ENCODE measurements around the gene CYP4F11. TPM values are rescaled to one million over a fixed set of nuclear protein-coding genes. Genes with fewer than 3 reads are reported as not detected.
"Not testable (repeated sequence)": the region's sequence is repeated elsewhere in the genome, so short reads cannot be mapped to it uniquely, and the experiment has no call there.

Gene CYP4F11
- polyA plus RNA-seq, 1 donor: 0.42 TPM

- DNase-seq: not testable (repeated sequence)
Observed at GRCh38 chr19:15883329-15883728, 51.0 kb downstream of the CYP4F11 start.

- DNase-seq: no peak
Observed at GRCh38 chr19:15874821-15875474, 59.4 kb downstream of the CYP4F11 start.

- not testable (repeated sequence) for DNase-seq
Observed at GRCh38 chr19:15873771-15874170, 60.6 kb downstream of the CYP4F11 start.

- no peak for DNase-seq
Observed at GRCh38 chr19:15871570-15871969, 62.8 kb downstream of the CYP4F11 start.

GRCh38 chr19:15869873-15870272 is 64.5 kb downstream of the CYP4F11 start:
- no peak for DNase-seq

- DNase-seq: peak; percentile 12
Observed at GRCh38 chr19:15869109-15869555, 65.2 kb downstream of the CYP4F11 start.

- no peak for DNase-seq
Observed at GRCh38 chr19:15866636-15867035, 67.7 kb downstream of the CYP4F11 start.

GRCh38 chr19:15864824-15865223 is 69.5 kb downstream of the CYP4F11 start:
- no peak for DNase-seq

GRCh38 chr19:15863272-15863671 is 71.1 kb downstream of the CYP4F11 start:
- no peak for DNase-seq

GRCh38 chr19:15862444-15862843 is 71.9 kb downstream of the CYP4F11 start:
- no peak for DNase-seq

Other genes starting within 250 kb of the CYP4F11 start
- gene OR10H2, start 206.5 kb downstream of the CYP4F11 start, polyA plus RNA-seq (ENCODE audit: insufficient read length): not detected
- gene OR10H3, start 196.5 kb downstream of the CYP4F11 start, polyA plus RNA-seq (ENCODE audit: insufficient read length): not detected
- 0.13 TPM for gene OR10H5, start 146.9 kb downstream of the CYP4F11 start, polyA plus RNA-seq (ENCODE audit: insufficient read length)
- 0.03 TPM for gene OR10H1, start 118.9 kb downstream of the CYP4F11 start, polyA plus RNA-seq (ENCODE audit: insufficient read length)
- 0.13 TPM for gene CYP4F2, start 36.5 kb downstream of the CYP4F11 start, polyA plus RNA-seq (ENCODE audit: insufficient read length)
- gene OR10H4, start 14.5 kb upstream of the CYP4F11 start, polyA plus RNA-seq (ENCODE audit: insufficient read length): not detected
- gene TPM4, start 142.0 kb upstream of the CYP4F11 start, polyA plus RNA-seq (ENCODE audit: insufficient read length): 536 TPM
- 87.0 TPM for gene RAB8A, start 177.4 kb upstream of the CYP4F11 start, polyA plus RNA-seq (ENCODE audit: insufficient read length)
- gene HSH2D, start 209.2 kb upstream of the CYP4F11 start, polyA plus RNA-seq (ENCODE audit: insufficient read length): 0.43 TPM
- gene CIB3, start 239.0 kb upstream of the CYP4F11 start, polyA plus RNA-seq (ENCODE audit: insufficient read length): not detected

All from left kidney (tissue), 2 donors.